Smooth muscle cell (in vitro differentiated cells): ENCODE data around the gene MRTFA. TPM values are rescaled to one million over a fixed set of nuclear protein-coding genes. Genes with fewer than 3 reads are reported as not detected.

Experiments
- DNase-seq: peaks from one replicate; lab custom pipeline; 2025; ENCODE audit not compliant: unreplicated experiment; lab: John Stamatoyannopoulos, UW
- H2AFZ ChIP-seq: fragments of 200-600 bp; sonication (generic); 2 replicates; pipeline ENCODE4 v1.6.0; 2016; ENCODE audit warnings: antibody characterized with exemption, low read depth, mild to moderate bottlenecking
- H3F3A ChIP-seq: fragments of 200-600 bp; sonication (generic); 2 replicates; pipeline ENCODE4 v1.6.0; 2017; ENCODE audit warnings: antibody characterized with exemption, low read depth
- H3K27ac ChIP-seq: fragments of 200-600 bp; sonication (generic); 2 replicates; pipeline ENCODE4 v1.5.1; 2016; ENCODE audit warnings: low read depth, mild to moderate bottlenecking
- H3K27me3 ChIP-seq: fragments of 200-600 bp; sonication (generic); 2 replicates; pipeline ENCODE4 v1.6.1; 2016; ENCODE audit warnings: low read depth, mild to moderate bottlenecking
- H3K36me3 ChIP-seq: fragments of 200-600 bp; sonication (generic); 2 replicates; pipeline ENCODE4 v1.5.1; 2016; ENCODE audit warnings: low read depth
- H3K4me1 ChIP-seq: fragments of 200-600 bp; sonication (generic); 2 replicates; pipeline ENCODE4 v1.5.1; 2016; ENCODE audit warnings: low read depth
- H3K4me2 ChIP-seq: fragments of 200-600 bp; sonication (generic); 2 replicates; pipeline ENCODE4 v1.6.0; 2016; ENCODE audit warnings: mild to moderate bottlenecking
- H3K4me3 ChIP-seq: fragments of 200-600 bp; sonication (generic); 2 replicates; pipeline ENCODE4 v1.5.1; 2016; ENCODE audit warnings: mild to moderate bottlenecking
- H3K79me2 ChIP-seq: fragments of 200-600 bp; sonication (generic); 2 replicates; pipeline ENCODE4 v1.6.0; 2016; ENCODE audit warnings: low read depth, mild to moderate bottlenecking
- H3K9ac ChIP-seq: fragments of 200-600 bp; sonication (generic); 2 replicates; pipeline ENCODE4 v1.6.0; 2016; ENCODE audit warnings: low read depth
- H3K9me3 ChIP-seq: fragments of 200-600 bp; sonication (generic); replicated peaks from 2 replicates; pipeline ENCODE4 v1.5.1; 2016; ENCODE audit warnings: low read depth
- H4K20me1 ChIP-seq: fragments of 200-600 bp; sonication (generic); 2 replicates; pipeline ENCODE4 v1.6.0; 2016; ENCODE audit warnings: low read depth
- CTCF ChIP-seq: fragments of 200-600 bp; sonication (generic); IDR thresholded peaks from 2 replicates; pipeline ENCODE4 v1.5.1; 2017; ENCODE audit warnings: borderline replicate concordance, mild to moderate bottlenecking, antibody characterized with exemption; ENCODE audit not compliant: insufficient read depth, poor library complexity, severe bottlenecking
- WGBS: methylation state at CpG from one replicate; pipeline ENCODE4 v1.1.7; 2016; ENCODE audit warnings: low lambda C conversion rate; 5-methylcytosine and 5-hydroxymethylcytosine counted together
- polyA plus RNA-seq: library from polyadenylated mRNA; unstranded; fragments of >200 nt; fragmentation: Nextera tagmentation; extraction: Ambion mirVana; gene quantifications from 2 replicates; pipeline ENCODE4 v1.2.1, GENCODE V29; 2016
- total RNA-seq: library from RNA; depleted of rRNA; stranded (reverse); fragments of >200 nt; gene quantifications from 2 replicates; pipeline ENCODE4 v1.2.3, GENCODE V29; 2014

MRTFA gene
- total and polyA plus RNA-seq, 2 experiments from 2014 or later = 25.5 to 41.7 TPM

DNA sequence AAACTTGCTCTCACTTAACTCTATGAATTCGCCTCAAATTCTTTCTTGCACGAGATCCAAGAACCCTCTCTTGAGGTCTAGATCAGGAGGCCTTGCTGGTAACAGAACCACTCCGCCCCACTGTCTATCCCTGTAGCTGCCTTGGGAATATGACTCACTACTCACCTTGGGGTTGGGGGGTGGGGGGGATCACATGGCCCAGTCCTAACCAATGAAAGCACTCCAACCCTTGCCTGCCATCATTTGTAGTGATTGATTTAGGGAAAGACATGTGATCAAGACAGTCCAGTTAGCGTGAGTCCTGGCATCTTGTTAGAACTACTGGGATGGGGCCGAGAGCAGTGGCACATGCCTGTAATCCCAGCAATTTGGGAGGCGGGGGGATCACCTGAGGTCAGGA lies 4.8 kb upstream of the MRTFA start:
- no peak overlapping the region for H3K9ac ChIP-seq
- no peak overlapping the region for H3K4me3 ChIP-seq
- H4K20me1 ChIP-seq = no peaks in the 10 kb centered on the region
- no peaks in the 10 kb centered on the region for H3K4me1 ChIP-seq
- H3K27ac ChIP-seq = no peak overlapping the region
- no peaks in the 10 kb centered on the region for H3K27me3 ChIP-seq
- DNase-seq = no peak
- H3F3A ChIP-seq = no peaks in the 10 kb centered on the region
- H2AFZ ChIP-seq = no peak overlapping the region
- WGBS = 93% methylated on average over 6 of the region's 6 CpGs
- peaks cover 5% of the 10 kb centered on the region for H3K79me2 ChIP-seq
- no peak overlapping the region for H3K4me2 ChIP-seq
- H3K36me3 ChIP-seq = no peaks in the 10 kb centered on the region
- TF ChIP-seq CTCF = no peak
- H3K9me3 ChIP-seq = no peaks in the 10 kb centered on the region

DNA sequence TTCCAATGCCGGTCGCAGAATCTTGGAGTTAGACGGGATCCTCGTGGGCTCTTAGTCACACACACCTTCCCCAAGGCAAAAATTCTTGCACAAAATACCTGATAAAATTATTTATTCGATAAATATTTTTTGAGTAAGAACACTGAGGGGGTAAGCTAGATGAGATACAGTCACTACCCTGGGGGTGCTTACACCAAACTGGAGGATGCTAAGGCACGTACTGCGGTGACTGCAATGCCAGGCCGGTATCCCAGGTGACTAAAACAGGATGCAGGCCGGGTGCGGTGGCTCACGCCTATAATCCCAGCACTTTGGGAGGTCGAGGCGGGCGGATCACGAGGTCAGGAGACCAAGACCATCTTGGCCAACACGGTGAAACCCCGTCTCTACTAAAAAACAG lies 1.7 kb upstream of the MRTFA start:
- no peak for TF ChIP-seq CTCF
- no peaks in the 10 kb centered on the region for H3F3A ChIP-seq
- H3K4me3 ChIP-seq = no peak overlapping the region
- H3K9me3 ChIP-seq = no peaks in the 10 kb centered on the region
- no peaks in the 10 kb centered on the region for H3K27me3 ChIP-seq
- no peak for DNase-seq
- H3K4me2 ChIP-seq = no peak overlapping the region
- WGBS = 96% methylated on average over 17 of the region's 17 CpGs
- peaks cover 8% of the 10 kb centered on the region for H3K4me1 ChIP-seq
- H3K9ac ChIP-seq = no peak overlapping the region
- H3K79me2 ChIP-seq = peaks cover 35% of the 10 kb centered on the region
- peaks cover 30% of the 10 kb centered on the region for H4K20me1 ChIP-seq
- no peak overlapping the region for H2AFZ ChIP-seq
- no peaks in the 10 kb centered on the region for H3K36me3 ChIP-seq
- H3K27ac ChIP-seq = no peak overlapping the region

DNA sequence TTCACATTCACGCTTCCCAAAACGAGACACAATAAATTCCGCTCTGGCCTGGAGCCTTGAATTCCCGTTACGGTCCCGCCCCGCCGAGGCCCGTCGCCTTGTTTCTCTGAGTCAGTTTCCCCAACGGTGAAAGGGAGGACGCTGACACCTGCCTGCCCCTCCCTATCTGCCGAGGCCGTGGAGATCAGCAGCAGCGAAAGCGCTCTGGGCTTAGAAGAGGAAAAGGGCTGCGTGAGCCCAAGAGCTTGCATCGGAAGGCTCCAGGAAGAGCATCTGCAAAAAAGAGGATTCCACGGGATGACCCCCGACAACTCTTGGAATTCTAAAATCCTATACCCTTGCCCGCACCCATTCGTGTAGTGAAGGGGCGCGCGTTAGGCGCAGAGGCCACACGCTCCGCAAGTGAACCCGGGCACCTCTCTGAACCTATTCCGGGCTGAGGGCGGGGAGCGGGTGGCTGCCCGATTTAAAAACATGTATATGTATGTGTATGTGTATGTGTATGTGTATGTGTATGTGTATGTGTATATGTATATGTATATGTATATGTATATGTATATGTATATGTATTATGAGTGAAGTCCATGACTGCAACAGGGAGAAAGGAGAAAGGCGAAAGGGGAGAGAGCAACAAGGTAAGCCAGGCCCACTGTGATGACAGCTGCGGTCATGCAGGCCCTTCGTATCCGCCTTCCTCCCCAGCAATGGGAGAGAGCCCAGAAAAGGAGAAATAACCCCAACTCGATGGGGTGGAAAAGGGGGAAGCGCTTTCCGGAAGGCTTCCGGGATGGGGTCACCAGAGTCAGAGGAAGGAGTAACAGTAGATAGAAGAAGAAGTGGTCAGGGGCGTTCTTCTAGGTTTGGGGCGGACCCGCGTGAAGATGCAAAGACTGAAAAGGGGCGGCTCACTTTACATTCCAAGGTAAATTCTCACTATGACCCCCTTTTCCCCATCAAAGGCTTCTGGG lies 948 bp upstream of the MRTFA start:
- H3K36me3 ChIP-seq = no peaks in the 10 kb centered on the region
- TF ChIP-seq CTCF = no peak
- H3K27ac ChIP-seq = peak overlapping the region; percentile 88
- H3K9ac ChIP-seq = peak overlapping the region; percentile 89
- no peak for DNase-seq
- H3K27me3 ChIP-seq = no peaks in the 10 kb centered on the region
- no peaks in the 10 kb centered on the region for H3K9me3 ChIP-seq
- WGBS = 35% methylated on average over 46 of the region's 46 CpGs
- peak overlapping the region; percentile 88 for H3K4me3 ChIP-seq
- H3K4me1 ChIP-seq = peaks cover 8% of the 10 kb centered on the region
- peaks cover 43% of the 10 kb centered on the region for H3K79me2 ChIP-seq
- H3F3A ChIP-seq = no peaks in the 10 kb centered on the region
- peaks cover 38% of the 10 kb centered on the region for H4K20me1 ChIP-seq
- H3K4me2 ChIP-seq = peak overlapping the region; percentile 99
- H2AFZ ChIP-seq = peak overlapping the region; percentile 99
